ENCODE results near the gene DAAM1. TPM values are rescaled to one million over a fixed set of nuclear protein-coding genes. Genes with fewer than 3 reads are reported as not detected.

Gene DAAM1
- total RNA-seq, 6 donors from 2014 or later = 34.4 to 94.4 (median 55.5) TPM

DNA sequence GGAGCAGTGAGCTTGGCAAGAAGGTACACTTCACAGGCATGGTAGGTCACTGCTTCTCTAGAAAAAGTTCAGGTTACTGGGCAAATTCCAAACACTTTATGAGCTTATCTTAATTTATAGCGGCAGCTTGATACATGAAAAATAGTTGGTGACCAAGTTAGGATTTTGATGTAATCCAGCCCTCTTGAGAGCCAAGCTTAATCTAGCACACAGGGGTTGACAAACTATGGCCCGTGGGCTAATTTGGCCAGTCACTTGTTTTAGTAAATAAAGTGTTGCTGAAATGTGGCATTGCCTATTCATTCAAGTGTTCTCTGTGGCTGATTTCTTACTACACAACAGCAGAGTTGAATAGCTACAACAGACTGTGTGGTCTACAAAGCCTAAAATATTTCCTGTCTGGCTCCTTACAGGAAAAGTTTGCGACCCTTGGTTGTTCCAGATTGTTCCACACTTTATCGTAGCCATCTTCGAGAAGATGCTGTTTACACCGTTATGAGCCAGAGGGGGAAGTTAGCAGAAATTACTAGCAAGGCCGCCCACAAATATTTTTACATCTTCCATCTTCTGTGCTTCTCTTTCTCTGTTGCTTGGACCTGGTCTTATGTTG lies 120.9 kb downstream of the DAAM1 start:
- Histone ChIP-seq H3K27ac (peak overlapping the region in 3 of 4 donors; percentile 31 to 75 (median 68)), H3K4me1 (peaks cover 29 to 54% (median 45%) of the 10 kb centered on the region in 4 donors), H3K36me3 (no peaks in the 10 kb centered on the region), H3K9me3 (no peaks in the 10 kb centered on the region), H3K27me3 (no peaks in the 10 kb centered on the region), H3K4me3 (no peak overlapping the region)
- TF ChIP-seq POLR2A (IDR thresholded peaks at IDR 0.05) (no peak), EP300 (IDR thresholded peaks at IDR 0.05) (no peak), POLR2AphosphoS5 (IDR thresholded peaks at IDR 0.05) (no peak)
- TF ChIP-seq, protein P1, sequence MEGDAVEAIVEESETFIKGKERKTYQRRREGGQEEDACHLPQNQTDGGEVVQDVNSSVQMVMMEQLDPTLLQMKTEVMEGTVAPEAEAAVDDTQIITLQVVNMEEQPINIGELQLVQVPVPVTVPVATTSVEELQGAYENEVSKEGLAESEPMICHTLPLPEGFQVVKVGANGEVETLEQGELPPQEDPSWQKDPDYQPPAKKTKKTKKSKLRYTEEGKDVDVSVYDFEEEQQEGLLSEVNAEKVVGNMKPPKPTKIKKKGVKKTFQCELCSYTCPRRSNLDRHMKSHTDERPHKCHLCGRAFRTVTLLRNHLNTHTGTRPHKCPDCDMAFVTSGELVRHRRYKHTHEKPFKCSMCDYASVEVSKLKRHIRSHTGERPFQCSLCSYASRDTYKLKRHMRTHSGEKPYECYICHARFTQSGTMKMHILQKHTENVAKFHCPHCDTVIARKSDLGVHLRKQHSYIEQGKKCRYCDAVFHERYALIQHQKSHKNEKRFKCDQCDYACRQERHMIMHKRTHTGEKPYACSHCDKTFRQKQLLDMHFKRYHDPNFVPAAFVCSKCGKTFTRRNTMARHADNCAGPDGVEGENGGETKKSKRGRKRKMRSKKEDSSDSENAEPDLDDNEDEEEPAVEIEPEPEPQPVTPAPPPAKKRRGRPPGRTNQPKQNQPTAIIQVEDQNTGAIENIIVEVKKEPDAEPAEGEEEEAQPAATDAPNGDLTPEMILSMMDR (IDR thresholded peaks at IDR 0.05) = no peak
- 43 to 51% methylated on average over 7 of the region's 7 CpGs for WGBS, 2 donors
- ATAC-seq (ENCODE audit: low FRiP score in 2 of 2) (no peak), DNase-seq (no peak)

DNA sequence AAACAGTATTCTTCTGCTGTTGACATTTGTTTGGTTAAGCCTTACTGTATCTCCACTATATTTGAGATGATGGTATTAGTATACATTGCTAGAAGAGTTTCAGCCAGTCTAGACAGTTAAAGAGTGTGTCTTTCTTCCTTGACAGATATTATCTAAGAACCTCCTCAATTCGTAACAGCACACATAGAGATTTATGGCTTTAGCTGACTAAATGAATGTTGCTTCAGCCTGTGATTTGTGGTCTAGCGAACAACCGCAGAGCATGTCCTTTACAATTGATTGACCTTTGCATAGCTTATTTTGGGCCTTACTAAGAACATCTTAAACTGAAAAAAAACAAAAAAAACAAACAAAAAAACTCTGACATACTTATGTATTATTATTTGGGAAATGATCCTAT lies 122.2 kb downstream of the DAAM1 start:
- Histone ChIP-seq H3K4me3 (no peak overlapping the region), H3K9me3 (no peaks in the 10 kb centered on the region), H3K36me3 (no peaks in the 10 kb centered on the region), H3K27ac (no peak overlapping the region), H3K27me3 (no peaks in the 10 kb centered on the region), H3K4me1 (peaks cover 24 to 46% (median 36%) of the 10 kb centered on the region in 4 donors)
- ATAC-seq (ENCODE audit: low FRiP score in 2 of 2) (no peak), DNase-seq (no peak)
- 63 to 64% methylated on average over 3 of the region's 3 CpGs for WGBS, 2 donors
- TF ChIP-seq EP300 (IDR thresholded peaks at IDR 0.05) = no peak
- TF ChIP-seq POLR2A (IDR thresholded peaks at IDR 0.05) = no peak
- TF ChIP-seq, protein P1 (IDR thresholded peaks at IDR 0.05) = no peak
- TF ChIP-seq POLR2AphosphoS5 (IDR thresholded peaks at IDR 0.05) = no peak

DNA sequence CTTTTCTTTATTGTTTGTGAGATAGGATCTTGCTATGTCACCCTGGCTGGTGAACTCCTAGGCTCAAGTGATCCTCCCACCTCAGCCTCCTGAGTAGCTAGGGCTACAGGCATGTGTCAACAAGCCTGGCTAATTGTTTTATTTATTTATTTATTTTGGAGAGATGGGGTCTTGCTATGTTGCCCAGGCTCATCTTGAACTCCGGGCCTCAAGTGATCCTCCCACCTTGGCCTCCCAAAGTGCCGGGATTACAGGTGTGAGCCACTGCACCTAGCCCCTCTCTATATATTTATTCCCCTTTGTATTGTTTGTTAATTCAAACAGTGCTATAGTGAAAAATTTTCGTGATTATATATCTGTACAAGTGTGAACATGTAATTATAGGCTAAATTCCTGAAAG lies 123.3 kb downstream of the DAAM1 start:
- DNase-seq (no peak), ATAC-seq (ENCODE audit: low FRiP score in 2 of 2) (no peak)
- no peaks in the 10 kb centered on the region for H3K9me3 ChIP-seq
- peaks cover 13 to 36% (median 27%) of the 10 kb centered on the region in 4 donors for H3K4me1 ChIP-seq
- H3K27ac ChIP-seq = no peak overlapping the region
- no peaks in the 10 kb centered on the region for H3K27me3 ChIP-seq
- 88 to 90% methylated on average over 3 of the region's 3 CpGs for WGBS, 2 donors
- no peaks in the 10 kb centered on the region for H3K36me3 ChIP-seq
- H3K4me3 ChIP-seq = no peak overlapping the region
- no peak for TF ChIP-seq EP300 (IDR thresholded peaks at IDR 0.05)
- TF ChIP-seq POLR2A (IDR thresholded peaks at IDR 0.05) = no peak
- no peak for TF ChIP-seq POLR2AphosphoS5 (IDR thresholded peaks at IDR 0.05)
- TF ChIP-seq, protein P1 (IDR thresholded peaks at IDR 0.05) = no peak

DNA sequence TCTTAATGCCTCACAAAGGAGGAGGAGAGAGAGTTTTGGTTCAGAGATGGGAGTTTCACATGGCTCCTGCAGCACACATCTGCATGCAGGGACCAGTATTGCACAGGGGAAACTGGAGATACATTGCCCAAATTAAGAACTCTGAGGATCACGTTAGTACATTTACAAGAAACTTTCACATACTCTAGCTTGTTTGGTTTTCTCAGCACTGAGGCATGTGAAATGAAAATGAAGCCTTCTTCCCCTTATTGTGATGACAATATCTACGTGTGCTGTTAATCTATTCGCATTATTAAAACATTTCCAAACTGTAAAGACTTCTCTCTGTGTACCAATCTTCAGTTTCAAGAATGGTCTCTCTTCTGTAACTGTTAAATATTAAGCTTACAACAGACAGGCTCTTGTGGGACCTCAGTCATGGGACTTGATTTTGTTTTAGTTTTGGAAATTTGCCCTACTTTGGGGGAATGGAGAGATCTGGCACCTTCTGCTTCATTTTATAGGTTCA lies 124.7 kb downstream of the DAAM1 start:
- Histone ChIP-seq H3K4me1 (peaks cover 21 to 42% (median 28%) of the 10 kb centered on the region in 4 donors), H3K36me3 (no peaks in the 10 kb centered on the region), H3K27ac (no peak overlapping the region), H3K27me3 (no peaks in the 10 kb centered on the region), H3K4me3 (no peak overlapping the region), H3K9me3 (no peaks in the 10 kb centered on the region)
- TF ChIP-seq POLR2AphosphoS5 (IDR thresholded peaks at IDR 0.05) (no peak), EP300 (IDR thresholded peaks at IDR 0.05) (no peak), POLR2A (IDR thresholded peaks at IDR 0.05) (no peak)
- TF ChIP-seq, protein P1 (IDR thresholded peaks at IDR 0.05) = no peak
- no peak for ATAC-seq (ENCODE audit: low FRiP score in 2 of 2)
- DNase-seq = no peak
- 43 to 52% methylated on average over 3 of the region's 3 CpGs for WGBS, 2 donors

All from upper lobe of left lung (tissue), 6 donors.